Renal cortical epithelial cell (primary cell): Measurements from ENCODE around the gene PSMA1. TPM values are rescaled to one million over a fixed set of nuclear protein-coding genes. Genes with fewer than 3 reads are reported as not detected.

ENCODE experiments used
- DNase-seq: peaks from one replicate; pipeline ENCODE4 v3.0.0-alpha.2; 2011; ENCODE audit warnings: low read depth
- total RNA-seq: library from RNA; depleted of rRNA; stranded (reverse); fragments of >200 nt; gene quantifications from 2 replicates; pipeline ENCODE4 v1.2.3, GENCODE V29; 2014

Gene PSMA1
- total RNA-seq, 1 donor from 2014 or later, result 108 TPM

DNA sequence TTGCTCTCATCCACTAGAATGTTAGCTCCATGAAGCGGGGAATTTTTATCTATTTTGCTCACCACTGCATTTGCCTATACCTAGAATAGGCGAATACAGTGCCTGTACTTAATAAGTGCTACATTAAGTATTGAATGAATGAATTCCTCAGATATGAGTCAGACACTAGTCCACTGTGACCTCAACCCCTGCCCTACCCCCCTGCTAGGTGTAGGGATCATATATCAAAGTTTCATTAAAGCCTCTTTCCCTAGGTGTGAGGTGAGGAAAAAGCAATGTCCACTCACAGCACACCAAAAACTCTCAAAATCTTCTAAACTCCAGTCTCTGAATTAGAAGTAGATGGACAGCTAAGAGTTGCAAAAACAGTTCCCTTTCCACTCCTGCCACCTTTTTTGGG is 9.8 kb upstream of the PSMA1 start:
- peak; percentile 71 for DNase-seq

DNA sequence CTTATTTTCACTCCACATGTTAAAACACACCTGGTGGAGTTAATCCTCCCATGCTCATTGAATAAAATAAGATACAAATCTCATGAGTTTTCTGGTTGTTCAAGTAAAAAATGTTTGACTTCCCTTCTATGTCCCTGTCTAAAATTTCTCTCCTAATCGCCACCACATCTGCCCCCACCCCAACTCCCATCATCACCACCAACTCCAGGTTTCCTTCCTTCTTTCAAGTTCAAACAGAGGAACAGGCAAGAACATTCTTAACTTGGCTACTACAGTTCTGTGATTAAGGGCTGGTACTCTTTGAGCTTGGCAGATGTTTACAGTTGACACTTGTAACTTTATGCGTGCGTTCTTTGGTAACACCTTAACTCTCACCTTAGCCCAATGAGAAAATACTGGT is 9.1 kb upstream of the PSMA1 start:
- no peak for DNase-seq

DNA sequence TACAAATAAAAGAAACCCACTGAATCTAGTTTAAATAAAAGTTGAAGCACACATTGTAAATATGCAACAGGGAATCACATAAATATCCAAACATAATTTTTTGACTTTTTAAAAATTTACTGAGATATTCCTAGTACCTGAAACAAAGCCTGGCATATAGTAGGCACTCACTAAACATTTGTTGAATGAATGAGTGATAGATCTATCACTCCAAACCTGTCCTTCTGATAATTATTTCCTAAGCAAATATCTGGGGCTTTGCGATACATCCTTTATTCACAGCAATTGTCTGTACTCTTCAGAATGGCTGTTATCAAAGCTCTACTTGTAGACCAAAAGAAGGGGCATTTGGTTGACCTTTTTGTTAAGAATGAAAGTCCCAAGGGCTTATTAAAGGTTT is 2.6 kb upstream of the PSMA1 start:
- DNase-seq, result no peak

DNA sequence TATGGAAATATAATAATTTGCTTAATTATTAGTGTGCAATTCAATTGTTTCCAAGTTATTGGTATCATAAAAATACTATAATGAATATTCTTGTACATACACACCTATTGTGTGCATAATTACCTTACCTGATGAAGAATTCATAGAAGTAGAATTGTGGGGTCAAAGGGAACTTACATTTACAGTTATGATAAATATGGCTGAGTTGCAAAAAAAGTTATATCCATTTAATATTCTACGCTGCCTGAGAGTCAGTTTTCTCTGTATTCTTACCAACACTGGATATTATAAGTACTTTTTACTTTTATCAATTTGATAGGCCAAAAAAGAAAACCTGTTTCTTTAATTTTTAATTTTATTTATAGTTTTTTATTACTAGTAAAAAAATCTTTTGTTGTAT is 2.1 kb upstream of the PSMA1 start:
- DNase-seq, result no peak

DNA sequence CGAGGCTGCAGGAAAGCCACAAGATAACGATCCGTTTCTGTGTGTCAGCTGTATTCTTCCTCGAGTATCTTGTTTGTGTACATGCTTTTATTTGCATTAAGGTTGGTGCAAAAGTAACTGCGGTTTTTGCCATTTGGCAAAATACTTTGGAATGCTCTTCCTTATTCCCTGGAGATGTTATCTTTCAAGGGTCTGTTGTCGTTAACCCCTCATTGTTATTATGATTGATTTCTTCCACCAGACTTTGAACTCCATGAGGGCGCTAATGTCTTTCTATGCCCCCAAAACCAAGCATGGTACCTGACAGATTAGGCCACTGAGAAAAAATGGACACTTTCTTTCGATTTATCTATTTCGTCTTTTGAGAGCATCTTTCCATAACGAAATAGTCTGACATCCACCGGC is 563 bp upstream of the PSMA1 start:
- no peak for DNase-seq

DNA sequence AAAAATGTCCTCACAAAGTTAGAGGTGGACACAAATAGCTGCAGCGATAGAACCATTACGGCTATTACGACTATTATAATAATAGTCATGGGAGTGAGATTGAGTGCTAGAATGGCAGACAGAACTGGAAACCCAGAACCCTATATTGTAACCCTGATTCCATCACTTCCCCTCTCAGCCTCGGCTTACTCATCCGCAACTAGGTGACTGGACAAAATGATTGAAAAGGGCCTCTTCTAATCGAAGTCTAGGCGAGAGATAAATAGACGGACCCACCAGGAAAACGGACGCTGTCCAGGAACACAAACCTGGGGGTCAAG is 629 bp downstream of the PSMA1 start:
- DNase-seq, result peak; percentile 16

DNA sequence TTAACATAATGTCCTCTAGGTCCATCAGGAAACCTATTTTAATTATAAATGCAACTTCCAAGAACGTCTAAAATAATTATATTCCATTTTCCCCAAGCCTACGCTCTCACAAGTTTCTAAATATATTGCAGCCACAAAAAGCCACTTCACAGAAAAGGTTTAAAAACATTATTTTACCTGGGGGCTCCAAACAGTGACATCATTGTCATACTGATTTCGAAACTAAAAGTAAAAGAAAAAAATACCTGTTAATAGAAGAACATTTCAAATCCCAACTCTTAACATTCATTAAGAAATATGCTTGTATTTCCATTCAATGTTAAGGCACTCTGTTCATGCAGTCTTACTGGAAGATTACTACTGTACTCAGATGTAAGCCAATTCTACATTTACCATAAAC is 1.4 kb downstream of the PSMA1 start:
- DNase-seq, result no peak

DNA sequence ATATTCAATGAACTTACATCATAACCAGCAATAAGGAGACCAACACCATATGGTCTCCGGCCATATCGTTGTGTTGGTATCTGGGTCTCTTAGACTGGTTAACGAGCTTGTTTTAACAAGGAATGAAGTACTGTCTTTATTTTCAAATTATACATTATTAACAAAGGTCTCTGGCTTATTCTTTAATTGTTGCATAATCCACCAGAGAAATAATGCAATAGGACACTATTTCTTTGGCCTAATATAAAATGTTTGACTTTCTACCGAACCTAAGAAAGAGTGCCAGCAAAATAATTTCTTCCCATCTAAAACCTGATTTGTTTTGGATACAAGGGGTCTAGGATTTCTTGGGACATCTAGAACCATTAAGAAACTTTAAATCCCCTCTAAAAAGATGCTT is 6.4 kb downstream of the PSMA1 start:
- no peak for DNase-seq

DNA sequence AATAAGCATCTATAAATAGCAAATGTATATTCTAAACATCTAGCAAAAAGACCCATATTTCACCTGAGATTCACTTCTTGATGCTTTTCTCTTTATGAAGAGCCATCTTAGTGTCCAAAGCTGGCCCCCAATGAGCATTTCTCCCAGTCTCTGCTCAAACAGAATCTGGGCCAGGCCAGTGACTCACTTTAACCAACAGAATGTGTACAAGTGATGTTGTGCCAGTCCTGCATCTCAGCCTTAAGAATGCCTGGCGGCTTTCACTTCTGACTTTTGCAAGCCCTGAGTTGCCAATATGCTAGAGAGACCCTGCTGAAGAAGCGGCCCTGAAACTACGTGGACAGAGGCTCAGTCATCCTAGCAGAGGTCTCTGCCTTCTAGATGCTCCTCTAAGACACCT is 13.7 kb downstream of the PSMA1 start:
- no peak for DNase-seq

DNA sequence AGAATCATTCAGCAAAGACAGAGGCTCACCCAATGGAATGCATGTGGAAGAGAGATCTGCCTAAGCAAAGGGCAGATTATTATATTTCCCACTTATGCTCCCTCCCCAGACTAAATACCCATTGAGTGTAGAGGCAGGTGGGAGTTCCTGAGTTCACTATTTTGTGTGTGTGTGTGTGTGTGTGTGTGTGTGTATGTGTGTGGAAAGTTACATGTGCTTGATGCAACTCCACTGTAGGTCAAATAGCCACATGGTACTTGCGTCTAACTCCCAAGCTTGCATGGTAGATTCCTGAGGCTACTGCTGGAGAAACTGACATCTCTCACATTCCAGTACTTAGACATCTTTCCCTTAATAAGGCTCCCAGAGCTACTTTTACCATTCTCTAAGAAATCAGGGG is 17.2 kb downstream of the PSMA1 start:
- DNase-seq, result no peak

DNA sequence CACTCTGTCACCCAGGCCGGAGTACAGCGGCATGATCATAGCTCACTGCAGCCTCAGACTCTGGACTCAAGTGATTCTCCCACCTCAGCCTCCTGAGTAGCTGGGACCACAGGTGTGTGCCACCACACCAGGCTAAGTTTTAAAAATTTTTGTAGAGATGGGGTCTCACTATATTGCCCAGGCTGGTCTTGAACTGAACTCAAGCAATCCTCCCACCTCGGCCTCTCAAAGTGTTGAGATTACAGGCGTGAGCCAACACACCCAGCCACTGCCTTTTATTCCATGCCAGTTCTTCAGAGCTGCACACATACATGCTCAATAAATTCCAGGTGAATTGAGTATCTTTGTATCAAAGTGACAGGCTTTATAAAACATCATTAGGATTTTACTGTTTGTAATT is 18.1 kb downstream of the PSMA1 start:
- DNase-seq, result no peak

DNA sequence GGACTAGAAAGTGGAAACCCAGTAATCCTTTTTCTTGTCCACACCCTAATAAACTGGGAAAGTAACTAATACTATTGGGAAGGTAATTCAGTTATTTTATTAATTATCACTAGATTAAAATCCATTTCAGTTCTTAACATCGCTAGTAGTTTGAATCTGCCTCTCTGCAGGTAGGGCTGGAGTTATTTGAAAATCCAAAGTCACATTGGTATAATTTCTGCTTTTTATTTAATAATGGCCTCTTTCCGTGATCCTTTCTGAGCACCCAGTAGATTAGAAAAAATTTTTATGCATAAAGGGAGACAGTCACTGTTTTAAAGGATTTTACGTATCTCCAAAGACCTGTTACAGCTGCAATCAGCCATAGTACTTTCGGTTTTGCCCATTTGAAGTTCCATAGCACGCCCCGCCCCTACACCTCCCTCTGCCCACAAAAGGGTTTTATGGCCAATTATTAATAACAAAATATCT is 20.0 kb downstream of the PSMA1 start:
- peak; percentile 59 for DNase-seq

DNA sequence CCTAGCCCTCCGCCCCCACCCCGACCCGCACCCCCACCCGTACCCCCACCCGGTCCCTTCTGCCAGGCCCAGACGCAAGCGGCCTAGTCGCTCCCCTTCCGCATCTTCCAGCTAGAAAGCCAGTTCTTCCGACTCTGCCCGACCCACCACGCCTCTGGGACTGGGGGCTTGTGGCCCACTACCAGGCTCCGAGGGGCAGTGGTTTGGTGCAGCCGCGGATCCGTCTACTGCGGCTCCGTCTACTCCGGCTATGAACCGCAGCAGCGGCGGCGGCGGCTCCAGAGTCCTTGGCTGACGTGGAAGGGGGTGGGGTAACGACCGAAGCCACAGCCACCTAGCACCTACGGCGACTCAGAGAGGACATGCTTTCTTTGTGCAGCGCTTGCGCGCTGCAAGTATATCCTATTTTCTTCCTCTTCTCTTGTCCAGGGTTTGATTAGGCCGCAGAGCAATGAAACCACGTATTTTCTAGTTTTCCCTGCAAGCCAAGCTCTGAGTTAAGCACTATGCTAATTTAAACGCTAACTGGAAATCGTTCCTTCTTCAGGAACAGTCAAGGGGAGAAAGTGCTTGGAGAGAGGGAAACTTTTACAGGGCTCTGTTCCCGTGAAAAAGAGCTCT is 20.5 kb downstream of the PSMA1 start, which contains the start of gene COPB1:
COPB1 (minus strand) TSS at position 252 of the 621 bp plus-strand sequence. CDS start 883 bp downstream, outside the sequence.
- DNase-seq, result peak; percentile 88

DNA sequence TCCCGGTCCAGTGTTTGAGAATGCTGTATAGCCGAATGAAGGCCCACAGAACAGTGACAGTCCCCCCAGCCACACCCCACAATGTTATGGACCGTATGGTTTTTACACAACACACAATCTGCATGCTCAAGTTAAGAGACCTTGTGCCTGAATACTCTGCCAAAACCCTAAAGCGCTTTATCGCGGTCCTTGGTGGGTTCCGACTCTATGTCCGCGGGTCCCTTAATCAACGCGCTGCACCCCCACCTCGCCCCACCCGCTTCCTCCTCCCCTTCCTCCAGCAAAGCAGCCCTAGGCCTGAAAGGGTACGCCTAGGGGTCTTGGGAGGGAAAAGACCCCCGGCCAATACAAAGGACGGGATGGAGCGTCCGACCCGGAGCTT is 21.0 kb downstream of the PSMA1 start:
- DNase-seq, result no peak

DNA sequence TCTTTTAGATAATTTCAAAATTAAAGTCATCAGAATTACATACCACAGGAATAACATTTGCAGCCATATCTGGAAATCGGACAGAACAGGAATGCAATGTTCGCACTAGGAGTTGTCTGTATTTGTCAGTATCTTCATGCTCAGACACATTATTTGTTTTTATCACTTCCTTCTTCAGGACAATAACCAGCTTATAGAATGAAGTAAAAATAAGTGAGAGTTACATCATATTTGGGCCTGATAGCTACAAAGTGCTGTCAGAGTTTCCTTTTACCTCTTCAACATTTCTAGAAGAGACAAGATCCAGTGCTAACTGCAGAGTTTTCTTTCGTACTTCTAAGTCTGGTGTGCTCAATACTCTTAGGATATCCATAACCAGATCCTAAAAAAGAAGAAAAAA is 39.5 kb downstream of the PSMA1 start:
- DNase-seq, result no peak

DNA sequence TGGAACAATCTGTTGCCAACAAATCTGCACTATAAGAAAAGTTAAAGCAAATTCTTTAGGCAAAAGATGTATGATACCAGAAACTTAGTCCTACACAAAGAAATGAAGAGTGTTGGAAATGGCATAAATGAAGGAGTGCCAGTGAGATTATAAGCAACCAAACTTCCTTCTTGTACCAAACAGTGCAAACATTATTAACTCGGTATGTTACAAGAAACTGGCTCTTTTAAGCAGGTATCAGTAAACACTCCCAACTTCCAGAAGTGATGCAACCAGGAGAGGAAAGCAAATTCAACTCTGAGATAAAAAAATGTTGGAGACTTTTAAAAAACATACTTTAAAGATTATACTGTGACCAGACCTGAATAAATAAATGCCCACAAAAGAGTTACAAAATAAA is 49.1 kb downstream of the PSMA1 start:
- no peak for DNase-seq

DNA sequence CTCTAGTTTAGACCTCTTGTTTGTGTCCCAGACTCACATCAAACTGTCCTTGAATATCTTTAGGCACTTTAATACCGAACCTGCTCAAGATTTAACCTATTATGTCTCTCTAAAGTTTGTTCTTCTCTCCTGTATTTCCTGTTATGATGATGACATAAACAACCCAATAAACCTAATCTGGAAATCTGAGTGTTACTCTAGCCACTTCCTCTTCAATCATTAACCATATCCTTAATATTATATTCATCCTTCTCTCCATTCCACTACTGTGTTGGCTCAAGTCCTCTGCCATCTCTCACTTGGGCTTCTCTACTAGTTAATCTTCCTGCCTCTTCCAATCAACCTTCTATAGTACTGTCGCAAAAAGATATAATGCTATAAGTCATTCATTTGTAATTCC is 56.6 kb downstream of the PSMA1 start:
- DNase-seq, result no peak

DNA sequence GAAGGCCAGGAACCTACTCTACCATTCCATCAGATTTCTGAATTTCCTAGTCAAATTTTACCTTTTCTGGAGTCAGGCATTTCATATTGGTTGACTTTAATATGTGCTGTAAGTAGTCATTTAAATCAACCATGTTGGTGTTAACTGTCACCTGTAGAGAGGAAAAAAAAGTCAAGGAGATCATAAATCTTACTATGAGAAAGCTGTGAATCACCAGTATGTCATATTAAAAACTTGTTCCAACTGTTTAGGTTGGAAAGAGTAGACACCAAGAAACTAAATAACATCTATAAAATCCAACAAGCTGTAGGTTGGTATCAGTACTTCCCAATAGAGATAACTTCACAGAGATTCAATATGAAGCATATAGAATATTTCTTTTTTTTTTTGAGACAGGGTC is 60.0 kb downstream of the PSMA1 start:
- DNase-seq, result no peak

DNA sequence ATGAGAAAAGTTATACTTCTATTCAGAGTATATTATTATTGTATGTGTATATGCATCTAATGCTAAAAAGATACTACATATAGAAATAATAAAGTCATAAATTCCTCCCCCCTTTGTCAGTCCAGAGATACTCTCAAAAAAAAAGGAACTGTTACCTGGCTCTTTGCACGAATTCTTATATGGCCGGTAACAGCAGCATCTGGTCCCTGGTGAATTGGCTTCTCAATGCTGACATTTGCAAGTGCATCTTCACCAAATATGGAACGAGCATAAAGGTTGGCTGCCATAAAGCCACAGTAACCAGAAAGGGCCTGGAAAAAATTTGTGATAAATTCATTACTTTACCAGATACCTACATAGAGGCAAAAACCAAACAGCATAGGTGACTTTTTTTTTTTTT is 61.8 kb downstream of the PSMA1 start:
- DNase-seq, result no peak

DNA sequence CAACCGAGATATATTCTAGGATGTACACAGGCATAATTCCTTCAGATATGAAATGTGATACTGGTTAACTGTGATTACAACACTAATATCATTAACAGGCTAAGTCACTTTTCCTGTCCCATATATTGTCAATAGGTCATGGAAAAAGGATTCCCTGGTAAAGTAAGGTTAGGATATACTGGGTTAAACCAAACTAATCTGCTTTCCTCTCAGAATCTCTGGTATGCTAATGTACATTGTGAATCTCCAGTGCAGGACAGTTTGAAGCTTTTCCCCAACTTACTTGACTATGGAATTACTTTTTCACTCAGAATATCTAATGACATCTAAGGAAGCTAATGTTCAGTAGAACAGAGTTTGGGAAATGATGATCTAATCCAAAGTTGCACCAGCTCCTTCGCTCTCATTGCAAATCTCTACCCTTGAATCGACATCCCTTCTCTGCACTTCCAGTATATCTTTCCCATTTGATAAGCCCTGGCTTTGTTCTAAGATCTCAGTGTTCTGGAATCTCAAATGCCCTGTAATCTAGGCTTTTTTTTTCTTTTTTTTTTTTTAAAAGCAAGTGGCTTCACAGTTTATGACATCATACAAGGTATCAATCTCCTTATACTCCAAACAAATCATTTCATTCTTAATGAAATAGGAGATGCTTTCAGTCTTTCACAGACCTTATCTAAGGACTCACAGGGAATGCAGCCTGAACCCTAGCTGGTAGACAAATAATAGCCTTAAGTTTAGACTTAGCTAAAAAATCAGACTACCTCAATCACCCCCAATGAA is 64.3 kb downstream of the PSMA1 start:
- no peak for DNase-seq
